Psoas muscle (tissue), 8 donors: ENCODE results near the gene CIITA. TPM values are rescaled to one million over a fixed set of nuclear protein-coding genes. Genes with fewer than 3 reads are reported as not detected.
A peak's percentile ranks its signal among the peaks of the same experiment; 100 is the strongest.

Source experiments
- ATAC-seq, 4 donors: fragments of 200-7000 bp; cut with Tn5 transposase; one replicate each; pipeline ENCODE4 v1.9.1; 2020; ENCODE audit warnings: moderate library complexity in 3 of 4, mild to moderate bottlenecking in 2 of 4
- DNase-seq, 2 donors: peaks; one replicate each; pipeline ENCODE4 v3.0.0-alpha.2; 2020
- H3K27ac ChIP-seq: fragments of 200-600 bp; one replicate; pipeline ENCODE4 v1.8.0; 2022
- H3K27me3 ChIP-seq, 3 donors: fragments of 200-600 bp in 1 of 3; one replicate each; pipeline versions ENCODE4 v1.6.1 to v1.8.0; 2013 to 2022; ENCODE audit warnings: low read length in 2 of 3, mild to moderate bottlenecking in 2 of 3, moderate library complexity in 1 of 3; ENCODE audit not compliant: insufficient read depth in 3 of 3
- H3K36me3 ChIP-seq, 2 donors: fragments of 200-600 bp in 1 of 2; one replicate each; pipeline versions ENCODE4 v1.6.1 to v1.8.0; 2013 to 2022; ENCODE audit warnings: low read depth in 1 of 2, mild to moderate bottlenecking in 1 of 2, moderate library complexity in 1 of 2; ENCODE audit not compliant: insufficient read depth in 1 of 2
- H3K4me1 ChIP-seq: fragments of 200-600 bp; one replicate; pipeline ENCODE4 v1.8.0; 2022
- H3K4me3 ChIP-seq: fragments of 200-600 bp; one replicate; pipeline ENCODE4 v1.8.0; 2022; ENCODE audit warnings: mild to moderate bottlenecking
- H3K9me3 ChIP-seq: fragments of 200-600 bp; one replicate; pipeline ENCODE4 v1.8.0; 2022
- WGBS, 3 donors: extraction: QIAGEN DNeasy Blood & Tissue Kit; methylation state at CpG; one replicate each; pipeline versions ENCODE4 v1.1.6 to v1.1.7; 2013; 5-methylcytosine and 5-hydroxymethylcytosine counted together
- intact Hi-C, 2 donors: fragments of 100-400 bp; cut with DNase I; formaldehyde crosslinking; loops; one replicate each; pipeline versions ENCODE4 v1.11.0 to v1.14.2; 2022
- polyA plus RNA-seq, 3 donors: library from polyadenylated mRNA; stranded (reverse); fragments of 200-250 nt; gene quantifications; one replicate each; pipeline ENCODE4 v1.2.3, GENCODE V29; 2013
- total RNA-seq, 4 donors: library from RNA; stranded (reverse); fragmentation: NEBNext Ultra II Directional in 2 of 4; extraction: Animal tissue kit (Norgen Biotek cat#: 25700) in 2 of 4; gene quantifications; one replicate each; pipeline versions ENCODE4 v1.2.1 to v1.2.4, GENCODE V29; 2021 to 2023
- TF ChIP-seq, protein P1 (sequence below): fragments of 200-600 bp; IDR thresholded peaks from one replicate; pipeline ENCODE4 v1.8.0; 2022; ENCODE audit warnings: antibody characterized with exemption
- donor health status: healthy with polysubstance abuse.
- donor health status: DM: no; HTN: no; CAD: no; lungs with moderate emphysema.
- donor health status: Bipolar disorder and iron deficiency.
- donor health status: healthy.
- donor health status: DM: yes; HTN: yes; CAD: no.
- donor health status: DM: no; HTN: no; CAD: no.
- donor health status: DM: no; HTN: no; CAD: no.
- donor health status: DM: yes; HTN: yes; CAD: no.

The CIITA gene
- total and polyA plus RNA-seq, 7 donors, result 2.3 to 15.3 (median 4.1) TPM

DNA sequence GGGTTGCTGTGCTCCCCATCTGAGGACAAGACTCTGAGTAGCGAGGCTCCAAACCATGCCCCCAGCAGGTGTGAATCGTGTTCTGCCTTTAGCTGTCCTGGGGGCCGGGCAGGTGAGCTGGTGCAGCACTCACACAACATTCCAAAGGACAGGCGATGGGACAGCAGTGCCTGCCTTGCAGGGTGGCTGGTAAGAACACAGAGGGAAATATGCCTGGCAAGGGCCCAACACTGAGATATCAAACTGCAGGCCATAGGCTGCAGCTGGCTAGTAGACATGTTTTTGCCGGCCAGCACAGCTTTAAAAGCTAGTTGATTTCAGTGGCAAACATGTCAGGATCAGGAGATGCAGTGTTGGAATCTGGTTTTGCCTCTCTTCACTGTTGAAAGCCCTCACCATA, 91.0 kb downstream of the CIITA start:
- no peaks in the 10 kb centered on the region for H3K27me3 ChIP-seq
- peaks cover 11% of the 10 kb centered on the region for H3K4me1 ChIP-seq
- ATAC-seq (no peak), DNase-seq (no peak)
- peaks cover 3 to 36% of the 10 kb centered on the region in 2 donors for H3K36me3 ChIP-seq
- intact Hi-C loops, result loop anchor here (10.0 kb wide), 2 partner anchors 387 to 747 kb away; no protein-coding TSS in a partner anchor
- no peak overlapping the region for H3K27ac ChIP-seq
- WGBS, 3 donors, result 58 to 77% (median 70%) methylated on average over 5 of the region's 5 CpGs
- no peak overlapping the region for H3K4me3 ChIP-seq
- TF ChIP-seq, protein P1, sequence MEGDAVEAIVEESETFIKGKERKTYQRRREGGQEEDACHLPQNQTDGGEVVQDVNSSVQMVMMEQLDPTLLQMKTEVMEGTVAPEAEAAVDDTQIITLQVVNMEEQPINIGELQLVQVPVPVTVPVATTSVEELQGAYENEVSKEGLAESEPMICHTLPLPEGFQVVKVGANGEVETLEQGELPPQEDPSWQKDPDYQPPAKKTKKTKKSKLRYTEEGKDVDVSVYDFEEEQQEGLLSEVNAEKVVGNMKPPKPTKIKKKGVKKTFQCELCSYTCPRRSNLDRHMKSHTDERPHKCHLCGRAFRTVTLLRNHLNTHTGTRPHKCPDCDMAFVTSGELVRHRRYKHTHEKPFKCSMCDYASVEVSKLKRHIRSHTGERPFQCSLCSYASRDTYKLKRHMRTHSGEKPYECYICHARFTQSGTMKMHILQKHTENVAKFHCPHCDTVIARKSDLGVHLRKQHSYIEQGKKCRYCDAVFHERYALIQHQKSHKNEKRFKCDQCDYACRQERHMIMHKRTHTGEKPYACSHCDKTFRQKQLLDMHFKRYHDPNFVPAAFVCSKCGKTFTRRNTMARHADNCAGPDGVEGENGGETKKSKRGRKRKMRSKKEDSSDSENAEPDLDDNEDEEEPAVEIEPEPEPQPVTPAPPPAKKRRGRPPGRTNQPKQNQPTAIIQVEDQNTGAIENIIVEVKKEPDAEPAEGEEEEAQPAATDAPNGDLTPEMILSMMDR, result no peak
- no peaks in the 10 kb centered on the region for H3K9me3 ChIP-seq

DNA sequence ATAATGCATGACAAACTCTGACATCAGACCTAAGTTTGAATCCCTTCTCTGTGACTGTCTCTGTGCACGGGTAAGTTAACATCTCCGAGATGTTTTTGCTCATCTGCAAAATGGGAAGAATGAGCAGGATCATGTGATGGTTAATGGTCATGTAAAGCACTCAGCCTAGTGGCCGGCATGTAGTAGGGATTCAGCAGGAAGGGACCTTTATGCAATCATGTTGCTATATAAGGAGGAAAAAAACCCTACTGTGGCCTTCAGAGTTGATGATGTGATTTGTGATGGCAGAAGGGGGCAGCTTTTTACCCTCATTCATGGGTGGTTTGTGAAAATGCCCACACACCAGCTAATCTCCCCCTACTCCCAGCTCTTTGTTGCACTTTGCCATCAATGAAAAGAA, 91.5 kb downstream of the CIITA start:
- ATAC-seq (no peak), DNase-seq (no peak)
- H3K27ac ChIP-seq, result no peak overlapping the region
- H3K36me3 ChIP-seq, result peaks cover 0 to 36% of the 10 kb centered on the region in 2 donors
- intact Hi-C loops, result loop anchor here (10.0 kb wide), 2 partner anchors 386 to 746 kb away; no protein-coding TSS in a partner anchor
- H3K27me3 ChIP-seq, result no peaks in the 10 kb centered on the region
- H3K4me3 ChIP-seq, result no peak overlapping the region
- no peaks in the 10 kb centered on the region for H3K9me3 ChIP-seq
- H3K4me1 ChIP-seq, result peaks cover 11% of the 10 kb centered on the region
- TF ChIP-seq, protein P1, result no peak
- WGBS, 3 donors, result 91 to 97% (median 93%) methylated on average over 3 of the region's 3 CpGs

DNA sequence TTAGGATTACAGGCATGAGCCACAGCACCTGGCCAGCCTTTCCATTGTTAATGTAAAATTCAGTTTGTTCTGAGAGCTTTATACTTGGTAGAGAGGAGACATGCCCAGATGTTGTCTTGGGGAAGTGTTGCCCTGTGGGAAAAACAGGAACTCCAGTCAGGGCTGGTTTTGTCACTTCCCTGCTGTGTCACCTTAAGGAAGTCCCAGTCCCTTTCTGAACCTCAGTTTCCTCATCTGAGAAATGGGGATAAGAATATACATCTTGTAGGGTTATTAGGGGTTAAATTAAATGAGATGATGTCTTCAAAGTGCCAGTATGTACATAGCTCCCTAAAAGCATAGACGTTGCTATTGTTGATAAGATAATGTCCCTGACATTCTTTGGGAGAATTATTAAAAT, 92.6 kb downstream of the CIITA start:
- peaks cover 0 to 40% of the 10 kb centered on the region in 2 donors for H3K36me3 ChIP-seq
- 63 to 81% (median 68%) methylated on average over 1 of the region's 1 CpG for WGBS, 3 donors
- H3K9me3 ChIP-seq, result no peaks in the 10 kb centered on the region
- H3K27me3 ChIP-seq, result no peaks in the 10 kb centered on the region
- DNase-seq, result no peak
- no peak overlapping the region for H3K4me3 ChIP-seq
- no peak overlapping the region for H3K27ac ChIP-seq
- TF ChIP-seq, protein P1, result no peak
- ATAC-seq, result no peak
- H3K4me1 ChIP-seq, result peaks cover 6% of the 10 kb centered on the region
- intact Hi-C loops, result loop anchor here (5.0 to 10.0 kb wide), 3 partner anchors 133 to 745 kb away; no protein-coding TSS in a partner anchor

DNA sequence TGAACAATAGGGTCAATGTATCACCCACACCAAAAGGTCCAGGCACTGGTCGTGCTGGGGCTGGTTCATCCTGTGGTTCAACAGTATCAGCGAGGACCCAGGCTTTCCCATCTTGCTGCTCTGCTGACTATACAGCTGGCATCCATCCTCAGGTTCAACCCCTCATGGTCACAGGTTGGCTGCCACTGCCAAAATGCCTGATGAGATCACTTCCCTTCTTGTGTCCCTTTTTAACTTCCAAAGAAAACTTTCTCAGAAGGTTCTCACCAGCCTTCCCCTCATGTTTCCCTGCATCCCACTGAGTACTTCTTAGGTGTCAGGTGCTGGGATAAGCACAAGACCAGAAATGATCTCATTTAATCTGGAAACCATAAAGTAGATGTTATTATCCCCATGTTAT, 93.1 kb downstream of the CIITA start:
- no peaks in the 10 kb centered on the region for H3K27me3 ChIP-seq
- WGBS, 3 donors, result 79 to 92% (median 84%) methylated on average over 2 of the region's 2 CpGs
- intact Hi-C loops, result loop anchor here in 1 of 2 donors (5.0 kb wide), 1 partner anchor 132 kb away; no protein-coding TSS in a partner anchor
- TF ChIP-seq, protein P1, result no peak
- no peaks in the 10 kb centered on the region for H3K9me3 ChIP-seq
- no peak overlapping the region for H3K4me3 ChIP-seq
- DNase-seq (no peak), ATAC-seq (peak in 3 of 4 donors; percentile 50 to 67 (median 61))
- H3K4me1 ChIP-seq, result peaks cover 5% of the 10 kb centered on the region
- H3K36me3 ChIP-seq, result peaks cover 0 to 40% of the 10 kb centered on the region in 2 donors
- peak overlapping the region; percentile 23 for H3K27ac ChIP-seq

GRCh38 chr16:10971560-10971961, 94.6 kb downstream of the CIITA start:
- H3K4me1 ChIP-seq, result peaks cover 5% of the 10 kb centered on the region
- H3K27ac ChIP-seq, result no peak overlapping the region
- intact Hi-C loops, result loop anchor here in 1 of 2 donors (5.0 kb wide), 1 partner anchor 131 kb away; no protein-coding TSS in a partner anchor
- WGBS, 3 donors, result 42 to 48% (median 42%) methylated on average over 3 of the region's 3 CpGs
- no peaks in the 10 kb centered on the region for H3K9me3 ChIP-seq
- H3K27me3 ChIP-seq, result no peaks in the 10 kb centered on the region
- ATAC-seq (peak; percentile 68 to 85 (median 71)), DNase-seq (no peak)
- H3K36me3 ChIP-seq, result peaks cover 0 to 51% of the 10 kb centered on the region in 2 donors
- no peak overlapping the region for H3K4me3 ChIP-seq
- TF ChIP-seq, protein P1, result peak; percentile 76
